Uterus (tissue), 2 donors: ENCODE results near the gene MFN2.

Experiments
- POLR2A ChIP-seq, 2 donors: fragments of 450-650 bp; IDR thresholded peaks; one replicate each; pipeline ENCODE4 v1.6.1; 2016; ENCODE audit warnings: antibody characterized with exemption in 2 of 2, mild to moderate bottlenecking in 1 of 2, moderate library complexity in 1 of 2
- TF ChIP-seq, protein P1 (sequence below), 4 experiments: fragments of 200-600 bp in 2 of 4; fragments of 450-650 bp in 2 of 4; sonication (generic) in 2 of 4; IDR thresholded peaks; one replicate each; pipeline ENCODE4 v1.5.1; 2016 to 2019; ENCODE audit warnings: antibody characterized with exemption in 4 of 4, mild to moderate bottlenecking in 2 of 4, moderate library complexity in 1 of 4

DNA sequence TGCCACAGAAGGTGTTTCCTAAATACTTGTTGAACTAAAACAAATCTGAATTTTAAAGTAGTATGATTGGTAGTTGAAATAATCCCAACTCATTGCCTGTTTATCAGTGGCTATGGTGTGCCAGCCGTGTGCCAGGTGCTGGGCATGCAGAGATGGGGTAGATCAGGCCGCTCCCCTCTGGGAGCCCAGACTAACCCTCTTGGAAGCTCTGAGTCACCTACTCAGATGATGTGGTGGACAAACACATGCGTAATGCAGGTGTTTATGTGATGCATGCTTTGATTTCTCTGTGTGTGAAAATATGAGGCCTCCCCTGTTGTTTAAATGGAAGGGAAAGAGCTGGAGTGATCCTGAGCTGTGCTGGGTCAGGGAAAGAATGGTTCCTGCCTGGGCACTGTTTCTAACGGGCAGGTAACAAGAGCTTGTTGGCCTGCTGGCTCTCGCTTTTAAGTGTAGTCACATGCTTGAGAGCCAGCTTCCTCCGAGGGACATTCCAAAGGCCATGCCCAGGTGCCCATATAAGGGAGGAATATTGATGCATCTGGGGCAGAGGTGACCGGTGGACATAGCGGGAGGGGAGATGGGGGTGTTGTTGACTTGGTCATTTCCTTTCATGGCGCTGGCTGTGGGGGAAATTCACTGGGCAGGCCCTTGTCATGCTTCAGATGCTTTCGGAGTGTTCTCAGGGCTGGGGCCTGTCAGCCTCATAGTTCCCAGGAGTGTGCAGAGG, 10.2 kb downstream of the MFN2 start:
- TF ChIP-seq, protein P1, sequence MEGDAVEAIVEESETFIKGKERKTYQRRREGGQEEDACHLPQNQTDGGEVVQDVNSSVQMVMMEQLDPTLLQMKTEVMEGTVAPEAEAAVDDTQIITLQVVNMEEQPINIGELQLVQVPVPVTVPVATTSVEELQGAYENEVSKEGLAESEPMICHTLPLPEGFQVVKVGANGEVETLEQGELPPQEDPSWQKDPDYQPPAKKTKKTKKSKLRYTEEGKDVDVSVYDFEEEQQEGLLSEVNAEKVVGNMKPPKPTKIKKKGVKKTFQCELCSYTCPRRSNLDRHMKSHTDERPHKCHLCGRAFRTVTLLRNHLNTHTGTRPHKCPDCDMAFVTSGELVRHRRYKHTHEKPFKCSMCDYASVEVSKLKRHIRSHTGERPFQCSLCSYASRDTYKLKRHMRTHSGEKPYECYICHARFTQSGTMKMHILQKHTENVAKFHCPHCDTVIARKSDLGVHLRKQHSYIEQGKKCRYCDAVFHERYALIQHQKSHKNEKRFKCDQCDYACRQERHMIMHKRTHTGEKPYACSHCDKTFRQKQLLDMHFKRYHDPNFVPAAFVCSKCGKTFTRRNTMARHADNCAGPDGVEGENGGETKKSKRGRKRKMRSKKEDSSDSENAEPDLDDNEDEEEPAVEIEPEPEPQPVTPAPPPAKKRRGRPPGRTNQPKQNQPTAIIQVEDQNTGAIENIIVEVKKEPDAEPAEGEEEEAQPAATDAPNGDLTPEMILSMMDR (IDR thresholded peaks at IDR 0.05), result no peak
- no peak for TF ChIP-seq POLR2A (IDR thresholded peaks at IDR 0.05)
